CD14-positive monocyte (primary cell): ENCODE results near the gene TCP11. TPM values are rescaled to one million over a fixed set of nuclear protein-coding genes. Genes with fewer than 3 reads are reported as not detected.

Experiments
- DNase-seq, 3 donors: peaks; one replicate each; pipeline ENCODE4 v3.0.0-alpha.2; 2011 to 2022
- H2AFZ ChIP-seq: 2 replicates; pipeline ENCODE4 v1.6.0; 2012; ENCODE audit warnings: mild to moderate bottlenecking, low read depth, low read length, inconsistent platforms; ENCODE audit not compliant: insufficient read depth, poor library complexity, severe bottlenecking
- H3K27ac ChIP-seq, 2 donors: 1 replicate in 1 of 2; 2 replicates in 1 of 2; pipeline ENCODE4 v1.5.1; 2012 to 2013; ENCODE audit warnings: low read length in 2 of 2, control low read depth in 1 of 2, inconsistent platforms in 1 of 2, low read depth in 1 of 2, mild to moderate bottlenecking in 1 of 2
- H3K27me3 ChIP-seq, 2 donors: one replicate each; pipeline versions ENCODE4 v1.6.0 to v1.6.1; 2011 to 2013; ENCODE audit warnings: low read length in 2 of 2; ENCODE audit not compliant: control insufficient read depth in 2 of 2, insufficient read depth in 2 of 2
- H3K36me3 ChIP-seq, 2 donors: replicated peaks in 1 of 2; 1 replicate in 1 of 2; 2 replicates in 1 of 2; pipeline versions ENCODE4 v1.5.1 to v1.6.1; 2012 to 2013; ENCODE audit warnings: low read length in 2 of 2, control low read depth in 1 of 2, inconsistent platforms in 1 of 2, mild to moderate bottlenecking in 1 of 2; ENCODE audit not compliant: insufficient read depth in 2 of 2, control insufficient read depth in 1 of 2
- H3K4me1 ChIP-seq, 2 donors: 1 replicate in 1 of 2; 2 replicates in 1 of 2; pipeline versions ENCODE4 v1.5.1 to v1.6.1; 2012 to 2013; ENCODE audit warnings: low read length in 2 of 2, control low read depth in 1 of 2, inconsistent platforms in 1 of 2, mild to moderate bottlenecking in 1 of 2, moderate library complexity in 1 of 2; ENCODE audit not compliant: insufficient read depth in 2 of 2, control insufficient read depth in 1 of 2
- H3K4me2 ChIP-seq: replicated peaks from 2 replicates; pipeline ENCODE3; 2012; ENCODE audit warnings: low read length, moderate library complexity, mild to moderate bottlenecking; ENCODE audit not compliant: poor library complexity, severe bottlenecking; ENCODE audit errors: extremely low read depth
- H3K4me3 ChIP-seq, 3 experiments: fragments of 200-600 bp in 1 of 3; sonication (generic) in 1 of 3; replicated peaks in 1 of 3; 1 replicate in 2 of 3; 2 replicates in 1 of 3; pipeline ENCODE4 v1.5.1; 2011 to 2013; ENCODE audit warnings: low read length in 3 of 3, mild to moderate bottlenecking in 3 of 3, control low read depth in 2 of 3, low read depth in 2 of 3, inconsistent platforms in 1 of 3, moderate library complexity in 1 of 3
- H3K79me2 ChIP-seq: 2 replicates; pipeline ENCODE4 v1.6.0; 2012; ENCODE audit warnings: mild to moderate bottlenecking, control low read depth, inconsistent platforms, low read length, moderate library complexity; ENCODE audit not compliant: insufficient read depth
- H3K9ac ChIP-seq: 2 replicates; pipeline ENCODE4 v1.6.0; 2017; ENCODE audit warnings: low read length, mild to moderate bottlenecking; ENCODE audit not compliant: insufficient read depth, poor library complexity, severe bottlenecking
- H3K9me3 ChIP-seq, 2 donors: replicated peaks in 1 of 2; 1 replicate in 1 of 2; 2 replicates in 1 of 2; pipeline versions ENCODE4 v1.5.1 to v1.6.1; 2012 to 2013; ENCODE audit warnings: low read length in 2 of 2, control low read depth in 1 of 2; ENCODE audit not compliant: control insufficient read depth in 1 of 2, insufficient read depth in 1 of 2
- H4K20me1 ChIP-seq: 2 replicates; pipeline ENCODE4 v1.6.0; 2012; ENCODE audit warnings: mild to moderate bottlenecking, low read length, control low read depth, moderate library complexity; ENCODE audit not compliant: insufficient read depth
- H3K27ac Mint-ChIP-seq, 7 donors: one replicate each; pipeline ENCODE4 v1.8.0; 2020; ENCODE audit warnings: mild to moderate bottlenecking in 7 of 7, mixed read lengths in 7 of 7, moderate library complexity in 6 of 7, inconsistent platforms in 2 of 7
- H3K27me3 Mint-ChIP-seq, 3 donors: one replicate each; pipeline ENCODE4 v1.8.0; 2021 to 2022; ENCODE audit warnings: low read depth in 3 of 3, mild to moderate bottlenecking in 3 of 3, mixed read lengths in 3 of 3, moderate library complexity in 3 of 3, inconsistent platforms in 1 of 3
- H3K36me3 Mint-ChIP-seq, 2 donors: one replicate each; pipeline ENCODE4 v1.8.0; 2020; ENCODE audit warnings: mixed read lengths in 2 of 2, inconsistent platforms in 1 of 2, mild to moderate bottlenecking in 1 of 2
- H3K4me1 Mint-ChIP-seq: one replicate; pipeline ENCODE4 v1.8.0; 2020; ENCODE audit warnings: mild to moderate bottlenecking, mixed read lengths
- H3K4me3 Mint-ChIP-seq, 2 donors: one replicate each; pipeline ENCODE4 v1.8.0; 2020; ENCODE audit warnings: mild to moderate bottlenecking in 2 of 2, mixed read lengths in 2 of 2, moderate library complexity in 1 of 2
- H3K9me3 Mint-ChIP-seq, 7 donors: one replicate each; pipeline ENCODE4 v1.8.0; 2020 to 2022; ENCODE audit warnings: mixed read lengths in 7 of 7, mild to moderate bottlenecking in 6 of 7, moderate library complexity in 6 of 7, inconsistent platforms in 2 of 7
- CTCF ChIP-seq: fragments of 200-600 bp; IDR thresholded peaks from one replicate; pipeline ENCODE4 v1.8.0; 2022; ENCODE audit warnings: antibody characterized with exemption, mild to moderate bottlenecking
- WGBS: methylation state at CpG from one replicate; pipeline ENCODE4 v1.1.5; 2013; ENCODE audit warnings: missing lambda C conversion rate; ENCODE audit not compliant: insufficient coverage; 5-methylcytosine and 5-hydroxymethylcytosine counted together
- intact Hi-C, 2 donors: fragments of 100-400 bp; cut with micrococcal nuclease; formaldehyde crosslinking; loops; one replicate each; pipeline versions ENCODE4 v1.15.0 to v1.15.1; 2023
- polyA plus RNA-seq, 3 donors: library from polyadenylated mRNA; depleted of rRNA in 1 of 3; unstranded in 2 of 3; stranded (reverse) in 1 of 3; fragments of 300-500 nt in 2 of 3; fragments of >200 nt in 1 of 3; fragmentation: Illumina TruSeq in 2 of 3; gene quantifications; 1 replicate in 2 of 3; 2 replicates in 1 of 3; pipeline ENCODE4 v1.2.3, GENCODE V29; 2012 to 2021

Gene TCP11
- polyA plus RNA-seq, 3 donors, result not detected

DNA sequence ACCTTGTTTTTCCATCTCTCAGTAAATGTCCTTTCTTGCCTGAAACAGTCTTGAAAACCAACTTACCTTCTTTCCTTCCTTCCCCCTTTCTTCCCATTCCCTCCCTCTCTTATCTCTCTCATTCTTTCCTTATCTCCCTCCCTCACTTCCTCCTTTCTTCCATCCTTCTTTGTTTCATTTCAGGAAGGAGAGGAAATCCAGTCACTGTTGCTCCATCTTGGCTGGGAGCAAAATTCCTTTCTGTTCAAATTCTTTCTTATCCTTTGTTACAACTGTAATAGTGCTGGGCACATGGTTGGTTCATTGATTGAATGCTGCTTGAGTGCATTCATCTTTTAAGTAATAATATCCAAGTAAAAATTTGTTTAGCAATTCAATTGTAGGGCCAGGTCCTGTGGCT, 17.4 kb upstream of the TCP11 start:
- no peak overlapping the region for H3K9ac ChIP-seq
- Mint-ChIP-seq H3K27ac (no peak overlapping the region), H3K4me1 (no peaks in the 10 kb centered on the region), H3K4me3 (no peak overlapping the region), H3K27me3 (peaks cover 0 to 7% (median 3%) of the 10 kb centered on the region in 3 donors), H3K36me3 (no peaks in the 10 kb centered on the region), H3K9me3 (peaks cover 0 to 7% (median 0%) of the 10 kb centered on the region in 7 donors)
- H3K27me3 ChIP-seq, result no peaks in the 10 kb centered on the region
- H3K36me3 ChIP-seq, result no peaks in the 10 kb centered on the region
- H3K4me3 ChIP-seq, result no peak overlapping the region
- H3K27ac ChIP-seq, result no peak overlapping the region
- no peaks in the 10 kb centered on the region for H4K20me1 ChIP-seq
- DNase-seq, result no peak
- no peak overlapping the region for H2AFZ ChIP-seq
- no peaks in the 10 kb centered on the region for H3K9me3 ChIP-seq
- intact Hi-C loops, result no loop called here
- no peaks in the 10 kb centered on the region for H3K4me1 ChIP-seq
- no peak for TF ChIP-seq CTCF
- no peak overlapping the region for H3K4me2 ChIP-seq
- no peaks in the 10 kb centered on the region for H3K79me2 ChIP-seq

- Histone ChIP-seq H3K4me1 (no peaks in the 10 kb centered on the region), H2AFZ (no peak overlapping the region), H3K9ac (no peak overlapping the region), H3K79me2 (no peaks in the 10 kb centered on the region), H3K4me2 (no peak overlapping the region), H3K4me3 (no peak overlapping the region), H3K9me3 (no peaks in the 10 kb centered on the region), H3K27ac (no peak overlapping the region), H4K20me1 (no peaks in the 10 kb centered on the region), H3K27me3 (no peaks in the 10 kb centered on the region), H3K36me3 (no peaks in the 10 kb centered on the region)
- no peak for TF ChIP-seq CTCF
- H3K27ac Mint-ChIP-seq, result no peak overlapping the region
- intact Hi-C loops, result no loop called here
- H3K27me3 Mint-ChIP-seq, result peaks cover 0 to 5% (median 3%) of the 10 kb centered on the region in 3 donors
- H3K9me3 Mint-ChIP-seq, result peaks cover 0 to 4% (median 0%) of the 10 kb centered on the region in 7 donors
- no peak for DNase-seq
- H3K4me3 Mint-ChIP-seq, result no peak overlapping the region
- H3K4me1 Mint-ChIP-seq, result no peaks in the 10 kb centered on the region
- no peaks in the 10 kb centered on the region for H3K36me3 Mint-ChIP-seq
- no CpG with 5 or more reads among the region's 1 CpG for WGBS
Measured at GRCh38 chr6:35154947-35155346, 13.8 kb upstream of the TCP11 start.
